Spinal cord (tissue), 10 donors: Measurements from ENCODE around the gene ECHDC3. TPM values are rescaled to one million over a fixed set of nuclear protein-coding genes. Genes with fewer than 3 reads are reported as not detected.
A peak's percentile ranks its signal among the peaks of the same experiment; 100 is the strongest.

Experiments
- DNase-seq, 6 donors: peaks; one replicate each; pipeline versions ENCODE4 v3.0.0 to v3.0.0-alpha.2; 2013 to 2015; ENCODE audit warnings: low spot score in 6 of 6, low read depth in 4 of 6
- H3K27ac ChIP-seq: one replicate; pipeline ENCODE4 v1.5.1; 2013; ENCODE audit warnings: low read depth, low read length, control low read depth
- H3K27me3 ChIP-seq: one replicate; pipeline ENCODE4 v1.6.1; 2013; ENCODE audit warnings: low read length; ENCODE audit not compliant: control insufficient read depth, insufficient read depth
- H3K36me3 ChIP-seq: one replicate; pipeline ENCODE4 v1.6.1; 2013; ENCODE audit warnings: low read length; ENCODE audit not compliant: control insufficient read depth, insufficient read depth
- H3K4me1 ChIP-seq: one replicate; pipeline ENCODE4 v1.6.1; 2013; ENCODE audit warnings: low read length; ENCODE audit not compliant: control insufficient read depth, insufficient read depth
- H3K4me3 ChIP-seq: one replicate; pipeline ENCODE4 v1.5.1; 2013; ENCODE audit warnings: low read depth, low read length, control low read depth
- H3K9me3 ChIP-seq: one replicate; pipeline ENCODE4 v1.6.1; 2013; ENCODE audit warnings: low read length; ENCODE audit not compliant: control insufficient read depth, insufficient read depth
- WGBS: methylation state at CpG from one replicate; pipeline ENCODE4 v1.1.5; 2013; ENCODE audit warnings: missing lambda C conversion rate; ENCODE audit not compliant: insufficient coverage; 5-methylcytosine and 5-hydroxymethylcytosine counted together
- polyA plus RNA-seq, 2 donors: library from polyadenylated mRNA; unstranded; fragments of 120-200 nt; gene quantifications; one replicate each; pipeline ENCODE4 v1.2.1, GENCODE V29; 2013; ENCODE audit not compliant: insufficient read length in 2 of 2
- total RNA-seq, 2 donors: library from RNA; depleted of rRNA in 1 of 2; stranded (reverse); fragments of 120-200 nt in 1 of 2; fragments of >200 nt in 1 of 2; gene quantifications; one replicate each; pipeline versions ENCODE4 v1.2.3 to v1.2.4, GENCODE V29; 2013 to 2014
- donor health status: healthy.

The ECHDC3 gene
- total and polyA plus RNA-seq, 4 donors = 1.9 to 5.9 (median 2.8) TPM

DNA sequence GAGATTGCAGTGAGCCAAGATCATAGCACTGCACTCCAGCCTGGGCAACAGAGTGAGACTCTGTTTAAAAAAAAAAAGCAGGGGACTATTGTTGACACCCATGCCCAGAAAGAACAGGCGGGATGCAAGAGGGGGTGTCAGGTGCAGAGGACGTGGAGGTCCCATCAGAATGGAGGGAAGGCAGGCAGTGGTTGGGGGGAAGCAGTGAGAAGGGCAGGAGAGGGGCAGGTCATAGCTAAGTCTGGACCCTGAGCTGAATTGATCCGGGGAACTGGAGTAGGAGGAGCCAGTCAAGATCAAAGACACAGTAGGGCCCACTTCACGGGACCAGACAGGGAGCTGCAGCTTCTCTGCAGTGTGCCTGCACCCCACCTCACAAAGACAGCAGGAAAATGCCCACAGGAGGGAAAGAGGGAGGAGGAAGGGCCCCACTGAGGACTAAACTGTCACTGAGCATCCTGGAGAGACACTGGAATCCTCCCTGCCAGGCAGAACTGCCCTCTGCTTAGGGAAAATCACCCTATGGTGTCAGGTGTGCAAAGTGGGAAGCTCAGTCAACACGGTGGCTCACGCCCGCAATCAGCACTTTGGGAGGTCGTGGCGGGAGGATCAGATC, 27.3 kb upstream of the ECHDC3 start:
- Histone ChIP-seq H3K4me3 (no peak overlapping the region), H3K27ac (no peak overlapping the region), H3K36me3 (no peaks in the 10 kb centered on the region), H3K4me1 (peaks cover 13% of the 10 kb centered on the region), H3K27me3 (no peaks in the 10 kb centered on the region), H3K9me3 (no peaks in the 10 kb centered on the region)
- WGBS = 81% methylated on average over 8 of the region's 9 CpGs
- no peak for DNase-seq

DNA sequence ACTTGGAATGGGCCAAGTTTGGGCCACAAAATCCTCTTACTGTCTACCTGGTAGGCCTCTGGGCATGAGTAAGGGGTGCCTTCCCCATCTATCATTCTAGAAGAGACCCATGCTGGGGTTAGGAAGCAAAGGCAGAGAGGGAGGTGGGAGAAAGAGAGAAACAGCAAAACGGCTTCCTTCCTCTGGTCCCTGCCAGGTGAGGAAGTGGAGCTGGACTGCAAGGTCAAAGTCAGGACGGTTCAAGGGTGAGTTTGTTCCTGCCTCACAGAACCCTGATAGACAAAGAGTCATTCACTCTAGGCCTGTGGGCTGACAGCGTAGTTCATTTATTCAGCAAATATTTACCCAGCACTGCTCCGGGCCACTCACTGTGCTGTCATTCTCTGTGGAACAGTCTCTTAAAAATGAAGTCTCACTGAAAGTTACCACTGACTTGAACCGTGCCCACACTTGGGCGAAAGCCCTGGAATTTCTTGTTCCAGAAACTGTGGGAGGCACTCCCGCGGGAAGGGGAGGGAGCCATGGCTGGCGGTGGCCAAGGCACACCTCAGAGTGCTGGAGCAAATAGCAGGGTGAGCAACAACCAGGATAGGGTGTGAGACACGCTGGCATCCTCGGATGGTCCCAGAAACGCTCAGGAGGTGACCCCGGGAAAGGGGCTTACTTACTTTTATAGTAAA, 26.2 kb upstream of the ECHDC3 start:
- Histone ChIP-seq H3K27me3 (no peaks in the 10 kb centered on the region), H3K9me3 (no peaks in the 10 kb centered on the region), H3K36me3 (no peaks in the 10 kb centered on the region), H3K4me3 (no peak overlapping the region), H3K4me1 (peaks cover 13% of the 10 kb centered on the region), H3K27ac (no peak overlapping the region)
- whole genome bisulfite sequencing = 79% methylated on average over 12 of the region's 13 CpGs
- no peak for DNase-seq

DNA sequence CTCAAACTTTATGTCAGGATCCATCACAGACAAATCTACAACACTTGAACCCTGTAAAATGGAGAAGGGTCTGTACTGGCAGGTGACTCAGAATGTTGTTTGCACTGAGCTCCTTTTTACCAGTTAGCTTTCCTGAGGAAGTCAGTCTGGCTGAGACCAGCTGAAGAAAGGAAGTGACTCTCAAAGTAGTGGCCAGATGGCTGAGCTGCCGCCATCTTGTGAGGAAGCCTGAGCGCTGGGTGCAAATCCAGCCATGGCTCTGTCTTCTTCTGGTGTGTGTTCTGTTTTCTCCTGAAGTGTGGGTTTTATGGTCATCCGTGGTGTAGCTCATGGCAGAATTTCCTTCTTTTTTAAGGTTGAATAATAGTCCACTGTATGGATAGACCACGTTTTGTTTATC, 25.5 kb upstream of the ECHDC3 start:
- no peaks in the 10 kb centered on the region for H3K27me3 ChIP-seq
- H3K9me3 ChIP-seq = no peaks in the 10 kb centered on the region
- H3K36me3 ChIP-seq = no peaks in the 10 kb centered on the region
- peaks cover 13% of the 10 kb centered on the region for H3K4me1 ChIP-seq
- no peak overlapping the region for H3K4me3 ChIP-seq
- DNase-seq = no peak
- 93% methylated on average over 3 of the region's 4 CpGs for WGBS
- H3K27ac ChIP-seq = no peak overlapping the region

DNA sequence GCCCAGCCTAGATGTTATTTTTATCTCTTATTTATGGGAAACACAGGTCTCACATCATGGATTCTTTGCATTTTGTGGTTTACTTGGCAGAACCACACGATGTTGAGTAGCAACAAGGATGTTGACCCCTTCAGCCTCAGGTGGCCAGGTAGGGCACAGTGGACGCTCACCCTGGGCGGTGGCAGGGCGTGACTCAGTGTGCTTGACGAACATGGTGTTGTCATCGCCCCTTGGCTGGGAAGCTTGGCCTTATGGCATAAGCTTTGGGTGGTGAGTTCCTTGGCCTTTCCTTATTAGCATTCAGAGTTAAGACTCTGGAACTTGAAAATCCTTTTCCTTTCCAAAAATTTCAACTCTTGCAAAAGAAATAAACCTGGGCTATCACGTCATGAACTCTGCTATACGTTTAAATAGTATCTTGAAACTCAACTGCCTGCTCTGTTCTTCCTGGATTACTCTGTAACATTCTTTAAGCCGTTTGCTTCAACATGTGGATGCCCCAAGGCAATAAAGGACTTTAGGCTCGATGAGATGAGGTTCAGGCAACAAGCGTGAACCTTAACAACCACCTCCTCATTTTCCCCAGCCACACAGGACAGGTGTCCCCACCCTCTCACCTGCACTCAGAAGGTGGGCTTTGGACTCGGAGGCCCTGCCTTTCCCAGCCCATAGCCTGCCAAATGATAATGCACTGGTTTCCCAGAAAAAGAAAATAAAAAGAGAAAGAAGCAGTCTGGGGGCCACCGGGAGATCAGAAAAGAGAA, 22.5 kb upstream of the ECHDC3 start:
- Histone ChIP-seq H3K36me3 (no peaks in the 10 kb centered on the region), H3K9me3 (no peaks in the 10 kb centered on the region), H3K4me3 (no peak overlapping the region), H3K27ac (no peak overlapping the region), H3K27me3 (no peaks in the 10 kb centered on the region), H3K4me1 (peaks cover 1% of the 10 kb centered on the region)
- WGBS = 93% methylated on average over 10 of the region's 13 CpGs
- no peak for DNase-seq

DNA sequence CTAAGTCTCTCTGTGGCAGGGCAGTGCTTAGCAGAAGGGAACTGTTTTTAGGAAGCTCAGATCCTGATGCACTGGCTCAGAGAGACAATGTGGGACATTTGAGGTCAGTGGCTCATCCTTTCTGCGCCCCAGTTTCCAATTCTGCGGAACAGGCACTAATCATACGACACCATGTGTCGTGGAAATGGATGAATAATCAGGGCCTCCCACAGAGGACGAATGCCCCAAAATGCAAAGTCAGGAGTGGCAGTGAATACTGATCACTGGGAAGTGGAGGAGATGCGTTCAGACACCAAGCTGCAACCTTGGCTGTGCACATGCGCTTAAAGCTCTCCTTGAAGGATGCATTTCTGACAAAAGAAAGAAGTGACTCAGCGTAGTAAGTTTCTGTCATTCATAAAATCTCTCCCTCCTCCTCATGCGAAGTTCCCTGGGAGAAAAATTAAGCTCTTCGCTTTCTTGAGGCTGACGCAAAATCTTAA, 21.9 kb upstream of the ECHDC3 start:
- Histone ChIP-seq H3K9me3 (no peaks in the 10 kb centered on the region), H3K4me1 (no peaks in the 10 kb centered on the region), H3K36me3 (no peaks in the 10 kb centered on the region), H3K4me3 (no peak overlapping the region), H3K27me3 (no peaks in the 10 kb centered on the region), H3K27ac (no peak overlapping the region)
- peak in 1 of 6 donors; percentile 9 for DNase-seq
- 58% methylated on average over 7 of the region's 11 CpGs for WGBS

DNA sequence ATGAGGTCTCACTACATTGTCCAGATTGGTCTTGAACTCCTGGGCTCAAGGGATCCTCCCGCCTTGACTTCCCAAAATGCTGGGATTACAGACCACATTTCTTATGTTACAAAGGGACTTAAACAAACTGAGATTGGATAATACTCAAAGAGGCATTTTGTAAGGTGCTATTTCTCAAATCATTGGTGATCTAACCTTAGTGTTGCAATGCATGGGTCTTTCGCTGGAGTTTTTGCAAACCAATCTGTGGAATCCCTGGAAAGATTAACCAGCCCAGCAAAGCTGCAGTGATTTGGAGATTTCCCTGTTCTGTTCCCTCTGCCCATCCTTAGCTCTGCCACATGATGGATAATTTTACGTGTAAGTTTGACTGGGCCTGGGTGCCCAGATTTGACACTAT, 20.4 kb upstream of the ECHDC3 start:
- no peak overlapping the region for H3K4me3 ChIP-seq
- H3K27me3 ChIP-seq = no peaks in the 10 kb centered on the region
- H3K27ac ChIP-seq = no peak overlapping the region
- H3K9me3 ChIP-seq = no peaks in the 10 kb centered on the region
- WGBS = 100% methylated on average over 1 of the region's 3 CpGs
- DNase-seq = no peak
- H3K36me3 ChIP-seq = no peaks in the 10 kb centered on the region
- H3K4me1 ChIP-seq = no peaks in the 10 kb centered on the region

DNA sequence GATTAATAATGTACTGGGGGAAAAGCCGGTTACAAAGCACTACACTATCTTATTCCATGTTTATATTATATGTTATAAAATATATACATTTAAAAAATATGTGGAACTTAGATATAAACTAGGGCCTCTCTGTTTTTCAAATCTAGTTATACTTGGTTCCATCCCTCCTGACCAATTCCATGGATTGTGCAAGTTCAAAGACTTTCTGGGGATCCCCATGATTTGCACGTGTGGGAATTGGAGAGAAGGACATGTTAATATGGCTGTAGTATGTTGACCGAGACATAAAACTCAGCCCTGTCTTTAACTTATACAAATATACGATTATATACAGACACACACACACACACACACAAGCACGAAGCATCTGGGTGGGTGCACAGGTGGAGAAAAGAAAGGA, 18.8 kb upstream of the ECHDC3 start:
- no peak for DNase-seq
- Histone ChIP-seq H3K9me3 (no peaks in the 10 kb centered on the region), H3K4me3 (no peak overlapping the region), H3K27ac (no peak overlapping the region), H3K4me1 (no peaks in the 10 kb centered on the region), H3K36me3 (no peaks in the 10 kb centered on the region), H3K27me3 (no peaks in the 10 kb centered on the region)
- no CpG with 5 or more reads among the region's 5 CpGs for WGBS

DNA sequence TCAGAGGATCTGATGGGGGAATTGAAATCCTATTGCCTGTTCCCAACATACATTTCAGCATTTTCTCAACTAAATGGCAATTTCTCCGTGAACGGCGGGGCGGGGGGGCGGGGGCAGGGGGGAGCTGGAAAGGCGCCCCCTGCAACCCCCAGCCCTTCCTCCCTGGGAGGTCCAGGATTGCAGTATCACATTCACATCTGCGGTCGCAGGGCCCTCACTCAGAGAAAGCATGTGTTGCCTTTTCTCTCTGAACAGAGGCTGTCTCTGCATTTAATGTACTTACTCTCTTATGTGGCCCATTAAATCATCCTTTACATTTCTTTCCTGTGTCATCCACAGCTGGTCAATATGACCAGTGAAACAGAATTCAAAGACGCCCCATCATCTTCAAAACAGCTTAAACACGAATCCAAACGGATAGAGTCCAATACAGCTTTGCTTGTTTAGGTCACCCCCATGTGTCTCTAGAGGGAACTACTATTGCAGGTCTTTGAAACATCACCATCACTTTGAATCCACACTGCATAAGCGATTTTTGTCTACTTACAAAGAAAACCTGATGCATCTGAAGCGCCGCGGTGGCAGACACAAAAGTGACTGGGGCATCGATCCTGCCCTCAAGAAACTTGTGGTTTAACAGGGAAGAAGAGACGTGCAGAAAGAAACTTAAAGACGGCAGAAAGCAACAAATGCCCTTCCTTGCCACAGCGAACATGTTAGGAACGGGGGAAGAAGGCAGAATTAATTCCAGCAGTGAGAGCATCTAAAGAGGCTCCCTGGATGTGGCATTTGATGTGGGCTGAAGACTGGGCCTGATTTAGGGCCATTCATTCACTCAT, 17.0 kb upstream of the ECHDC3 start:
- no peaks in the 10 kb centered on the region for H3K9me3 ChIP-seq
- no peaks in the 10 kb centered on the region for H3K27me3 ChIP-seq
- DNase-seq = peak in 4 of 6 donors; percentile 31 to 81 (median 56)
- WGBS = 60% methylated on average over 15 of the region's 20 CpGs
- no peaks in the 10 kb centered on the region for H3K4me1 ChIP-seq
- H3K27ac ChIP-seq = no peak overlapping the region
- no peak overlapping the region for H3K4me3 ChIP-seq
- H3K36me3 ChIP-seq = no peaks in the 10 kb centered on the region

DNA sequence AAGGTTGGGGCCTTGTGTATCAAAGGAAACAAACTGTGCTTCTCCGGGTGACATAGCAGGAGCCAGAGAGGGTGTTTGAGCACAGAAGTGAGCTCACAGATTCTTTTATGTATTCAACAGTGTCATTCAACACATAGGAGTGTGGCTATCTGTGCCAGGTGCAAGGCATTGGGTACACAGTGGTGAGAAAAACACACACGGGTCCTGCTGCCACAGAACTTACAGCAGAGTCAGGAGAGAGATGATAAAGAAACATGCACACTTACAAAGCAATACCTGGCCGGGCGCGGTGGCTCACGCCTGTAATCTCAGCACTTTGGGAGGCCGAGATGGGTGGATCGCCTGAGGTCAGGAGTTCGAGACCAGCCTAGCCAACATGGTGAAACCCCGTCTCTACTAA, 16.3 kb upstream of the ECHDC3 start:
- Histone ChIP-seq H3K4me1 (no peaks in the 10 kb centered on the region), H3K27me3 (no peaks in the 10 kb centered on the region), H3K27ac (no peak overlapping the region), H3K4me3 (no peak overlapping the region), H3K36me3 (no peaks in the 10 kb centered on the region), H3K9me3 (no peaks in the 10 kb centered on the region)
- WGBS = 83% methylated on average over 1 of the region's 10 CpGs
- DNase-seq = no peak
